ES-I3 (cell line): ENCODE measurements around the gene ELMO1.

Experiments used
- H3K36me3 ChIP-seq: 2 replicates; pipeline ENCODE4 v1.6.1; 2013; ENCODE audit warnings: mild to moderate bottlenecking, low read length, control low read depth, moderate library complexity; ENCODE audit not compliant: insufficient read depth
- H3K4me1 ChIP-seq: 2 replicates; pipeline ENCODE4 v1.6.1; 2013; ENCODE audit warnings: mild to moderate bottlenecking, control low read depth, low read length; ENCODE audit not compliant: insufficient read depth
- H3K9ac ChIP-seq: 2 replicates; pipeline ENCODE4 v1.6.1; 2013; ENCODE audit warnings: low read depth, mild to moderate bottlenecking, low read length, moderate library complexity
- H3K9me3 ChIP-seq: 2 replicates; pipeline ENCODE4 v1.6.1; 2013; ENCODE audit warnings: mild to moderate bottlenecking, low read length, moderate library complexity; ENCODE audit not compliant: control insufficient read depth, insufficient read depth

ELMO1 gene

GRCh38 chr7:37481722-37482288 is 33.1 kb upstream of the ELMO1 start:
- peaks cover under 1% of the 10 kb centered on the region; the same call in 1 of the 2 replicates for H3K9me3 ChIP-seq
- H3K36me3 ChIP-seq = no peaks in the 10 kb centered on the region; the same call in 1 of the 2 replicates
- peaks cover 17% of the 10 kb centered on the region for H3K4me1 ChIP-seq
- no peak overlapping the region for H3K9ac ChIP-seq

- Histone ChIP-seq H3K9me3 (no peaks in the 10 kb centered on the region), H3K9ac (no peak overlapping the region), H3K4me1 (peaks cover 17% of the 10 kb centered on the region), H3K36me3 (no peaks in the 10 kb centered on the region; the same call in 1 of the 2 replicates)
These were observed 32.5 kb upstream of the ELMO1 start for GRCh38 chr7:37481154-37481553.

GRCh38 chr7:37480041-37481031 is 31.7 kb upstream of the ELMO1 start:
- no peak overlapping the region for H3K9ac ChIP-seq
- H3K4me1 ChIP-seq = peaks cover 17% of the 10 kb centered on the region
- H3K36me3 ChIP-seq = no peaks in the 10 kb centered on the region; the same call in 1 of the 2 replicates
- H3K9me3 ChIP-seq = no peaks in the 10 kb centered on the region

- Histone ChIP-seq H3K9me3 (no peaks in the 10 kb centered on the region), H3K9ac (no peak overlapping the region), H3K36me3 (no peaks in the 10 kb centered on the region; the same call in 1 of the 2 replicates), H3K4me1 (peaks cover 17% of the 10 kb centered on the region)
These were observed 28.3 kb upstream of the ELMO1 start for GRCh38 chr7:37476881-37477450.

DNA sequence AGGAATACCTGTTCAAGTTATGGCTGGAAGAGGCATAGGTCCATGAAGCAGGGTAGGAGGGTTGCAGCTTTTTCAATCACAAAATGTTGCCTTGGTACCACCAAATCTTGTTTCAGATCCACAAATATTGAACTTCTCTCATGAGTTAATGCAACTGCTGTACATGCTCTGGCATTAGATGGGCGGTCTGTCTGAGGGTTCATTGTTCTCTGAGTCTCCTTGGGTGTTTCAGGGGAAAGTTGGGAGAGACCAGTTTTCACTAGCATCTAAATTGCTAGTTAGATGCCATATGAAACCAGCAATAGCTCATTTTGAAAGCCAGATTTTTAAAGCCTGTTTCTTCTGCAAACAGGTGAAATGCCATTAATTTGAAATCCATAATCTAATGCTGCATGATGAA is 27.8 kb upstream of the ELMO1 start:
- Histone ChIP-seq H3K9ac (no peak overlapping the region), H3K36me3 (no peaks in the 10 kb centered on the region; the same call in 1 of the 2 replicates), H3K4me1 (peaks cover 14% of the 10 kb centered on the region), H3K9me3 (no peaks in the 10 kb centered on the region)

DNA sequence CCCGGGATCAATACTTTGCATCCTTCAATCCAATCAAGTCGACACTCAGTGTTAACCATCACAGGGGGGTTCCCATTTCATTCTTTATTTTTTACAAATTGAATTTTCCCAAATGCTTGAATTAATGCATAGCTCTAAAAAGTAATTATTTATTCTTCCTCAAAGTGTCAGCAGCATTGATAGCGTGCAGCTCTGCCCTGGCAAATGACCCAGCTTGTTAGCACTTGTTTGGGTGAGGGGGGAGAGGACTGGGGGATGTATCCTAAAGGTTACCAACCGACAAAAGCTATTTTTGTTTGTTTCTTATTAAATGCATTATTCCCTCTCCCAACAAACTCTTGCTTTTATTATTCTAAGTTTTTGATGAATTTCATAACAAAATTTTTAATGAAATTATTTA is 27.0 kb upstream of the ELMO1 start:
- no peak overlapping the region for H3K9ac ChIP-seq
- no peaks in the 10 kb centered on the region for H3K9me3 ChIP-seq
- H3K36me3 ChIP-seq = no peaks in the 10 kb centered on the region
- H3K4me1 ChIP-seq = peaks cover 7% of the 10 kb centered on the region; the same call in 1 of the 2 replicates

- no peaks in the 10 kb centered on the region for H3K4me1 ChIP-seq
- no peaks in the 10 kb centered on the region for H3K9me3 ChIP-seq
- H3K9ac ChIP-seq = no peak overlapping the region
- no peaks in the 10 kb centered on the region for H3K36me3 ChIP-seq
These were observed 23.0 kb upstream of the ELMO1 start for GRCh38 chr7:37471619-37472018.

DNA sequence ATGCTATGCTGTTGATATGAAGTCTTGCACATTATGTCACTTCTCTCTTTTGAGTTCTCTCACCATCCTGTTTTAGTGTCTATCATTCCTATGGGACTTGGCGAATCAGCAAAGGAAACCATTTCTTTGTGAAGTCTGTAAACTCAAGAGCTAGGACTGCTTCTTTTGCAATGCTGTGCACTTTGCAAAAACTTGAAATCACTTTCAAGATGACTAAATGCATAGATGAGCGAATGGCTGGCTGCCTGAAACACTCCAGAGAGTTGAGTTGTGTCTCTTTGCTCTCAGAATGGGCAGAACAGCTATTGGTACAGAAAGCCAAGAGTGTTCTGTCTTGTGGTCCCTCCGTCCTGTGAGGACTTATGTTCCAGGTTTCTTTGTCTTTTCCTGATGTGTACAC is 18.3 kb upstream of the ELMO1 start:
- H3K4me1 ChIP-seq = no peaks in the 10 kb centered on the region
- no peak overlapping the region for H3K9ac ChIP-seq
- no peaks in the 10 kb centered on the region for H3K9me3 ChIP-seq
- no peaks in the 10 kb centered on the region for H3K36me3 ChIP-seq

DNA sequence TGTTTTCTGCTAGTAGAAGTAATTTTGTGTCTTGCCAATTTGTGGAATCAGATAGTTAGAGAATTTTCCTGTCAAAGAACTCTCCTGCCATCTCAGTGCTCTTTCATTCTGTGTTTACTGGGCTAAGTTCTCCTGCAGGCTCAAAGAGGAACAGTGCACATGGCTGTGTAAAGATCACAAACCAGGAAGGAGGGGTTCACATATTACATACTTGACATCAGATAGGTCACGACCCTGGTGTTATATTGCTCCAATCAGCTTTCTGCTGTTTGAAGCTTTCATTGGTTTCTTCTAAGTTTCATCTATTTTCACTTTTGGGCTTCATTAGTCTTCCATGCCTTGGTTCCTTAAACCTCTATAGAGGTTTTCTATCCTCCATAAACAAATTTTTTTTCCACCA is 13.5 kb upstream of the ELMO1 start:
- Histone ChIP-seq H3K4me1 (no peaks in the 10 kb centered on the region), H3K36me3 (no peaks in the 10 kb centered on the region), H3K9me3 (no peaks in the 10 kb centered on the region), H3K9ac (no peak overlapping the region)

- H3K9ac ChIP-seq = no peak overlapping the region
- H3K4me1 ChIP-seq = no peaks in the 10 kb centered on the region
- H3K9me3 ChIP-seq = no peaks in the 10 kb centered on the region
- H3K36me3 ChIP-seq = no peaks in the 10 kb centered on the region
These were observed 6.4 kb upstream of the ELMO1 start for GRCh38 chr7:37455081-37455480.

GRCh38 chr7:37452346-37452745 is 3.7 kb upstream of the ELMO1 start:
- Histone ChIP-seq H3K36me3 (no peaks in the 10 kb centered on the region), H3K9ac (no peak overlapping the region), H3K9me3 (no peaks in the 10 kb centered on the region), H3K4me1 (peaks cover 5% of the 10 kb centered on the region; the same call in 1 of the 2 replicates)

DNA sequence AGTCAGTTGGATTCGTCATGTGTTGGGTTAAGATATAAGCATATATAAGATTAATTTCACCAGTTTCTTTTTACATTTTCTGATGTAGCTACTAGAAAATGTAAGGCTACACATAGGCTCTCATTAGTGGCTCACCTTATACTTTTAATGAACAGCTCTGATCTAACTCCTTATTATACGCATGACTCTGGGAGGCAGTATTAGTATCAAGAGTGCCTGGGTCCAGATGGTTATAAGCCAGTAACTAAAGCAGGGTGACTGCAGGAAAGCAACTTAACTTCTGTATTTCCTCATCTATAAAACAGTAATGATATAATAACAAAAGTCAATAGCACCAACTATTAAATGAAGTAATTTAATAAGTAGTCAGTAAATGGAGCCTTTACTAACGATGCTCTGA is 1.4 kb upstream of the ELMO1 start:
- peaks cover 13% of the 10 kb centered on the region; the same call in 1 of the 2 replicates for H3K4me1 ChIP-seq

DNA sequence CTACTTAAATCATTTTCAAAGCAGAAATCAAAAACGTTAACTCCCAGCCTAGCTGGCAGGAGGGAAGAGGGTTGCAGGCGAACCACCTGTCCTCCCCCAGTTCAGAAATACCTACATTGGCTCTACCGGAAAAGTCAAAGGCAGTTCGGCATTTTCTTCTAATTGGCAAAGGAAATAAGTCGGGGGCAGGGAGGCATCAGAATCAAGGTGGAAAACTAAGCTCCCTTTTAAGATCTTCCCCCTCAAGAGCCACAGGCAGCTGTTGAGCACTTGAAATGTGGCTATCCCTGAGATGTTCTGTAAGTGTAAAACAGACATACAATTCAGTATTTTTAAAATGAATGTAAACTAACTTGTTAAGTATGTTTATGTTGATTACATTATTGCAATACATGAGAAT is 957 bp upstream of the ELMO1 start:
- Histone ChIP-seq H3K4me1 (peaks cover 15% of the 10 kb centered on the region; the same call in 1 of the 2 replicates), H3K9me3 (no peaks in the 10 kb centered on the region), H3K36me3 (no peaks in the 10 kb centered on the region), H3K9ac (peak overlapping the region; percentile 88; the same call in 1 of the 2 replicates)

More for the DNA sequence above, 1.4 kb upstream of the ELMO1 start:
- Histone ChIP-seq H3K9me3 (no peaks in the 10 kb centered on the region), H3K9ac (no peak overlapping the region), H3K36me3 (no peaks in the 10 kb centered on the region)

- H3K4me1 ChIP-seq = peaks cover 15% of the 10 kb centered on the region; the same call in 1 of the 2 replicates
- H3K9ac ChIP-seq = peak overlapping the region; percentile 88; the same call in 1 of the 2 replicates
- H3K9me3 ChIP-seq = no peaks in the 10 kb centered on the region
- H3K36me3 ChIP-seq = no peaks in the 10 kb centered on the region
These were observed 541 bp downstream of the ELMO1 start for GRCh38 chr7:37448011-37448635.
